Upper lobe of right lung (tissue), 1 donor: ENCODE results near the gene NDC1. TPM values are rescaled to one million over a fixed set of nuclear protein-coding genes. Genes with fewer than 3 reads are reported as not detected.

ENCODE experiments used
- ATAC-seq: fragments of 200-7000 bp; cut with Tn5 transposase; one replicate; pipeline ENCODE4 v1.9.1; 2020; ENCODE audit warnings: mild to moderate bottlenecking, moderate library complexity
- DNase-seq: peaks from one replicate; pipeline ENCODE4 v3.0.0-alpha.2; 2020
- H3K27ac ChIP-seq: fragments of 200-600 bp; one replicate; pipeline ENCODE4 v1.8.0; 2022
- H3K27me3 ChIP-seq: fragments of 200-600 bp; one replicate; pipeline ENCODE4 v1.8.0; 2022; ENCODE audit warnings: mild to moderate bottlenecking
- H3K36me3 ChIP-seq: fragments of 200-600 bp; one replicate; pipeline ENCODE4 v1.8.0; 2022
- H3K4me1 ChIP-seq: fragments of 200-600 bp; one replicate; pipeline ENCODE4 v1.8.0; 2022
- H3K4me3 ChIP-seq: fragments of 200-600 bp; one replicate; pipeline ENCODE4 v1.8.0; 2022; ENCODE audit warnings: mild to moderate bottlenecking
- H3K9me3 ChIP-seq: fragments of 200-600 bp; one replicate; pipeline ENCODE4 v1.8.0; 2022
- CTCF ChIP-seq: fragments of 200-600 bp; IDR thresholded peaks from one replicate; pipeline ENCODE4 v1.8.0; 2022; ENCODE audit warnings: antibody characterized with exemption
- intact Hi-C: fragments of 100-400 bp; cut with DNase I; formaldehyde crosslinking; loops from one replicate; pipeline ENCODE4 v1.11.0; 2022
- total RNA-seq: library from RNA; stranded (reverse); fragmentation: NEBNext Ultra II Directional; extraction: Animal tissue kit (Norgen Biotek cat#: 25700); gene quantifications from one replicate; pipeline ENCODE4 v1.2.1, GENCODE V29; 2021
- donor health status: DM: no; HTN: yes; CAD: no; lungs with severe emphysema.

The NDC1 gene
- total RNA-seq, 1 donor from 2014 or later = 7.7 TPM

- intact Hi-C loops = no loop called here
- no peak overlapping the region for H3K4me3 ChIP-seq
- DNase-seq (no peak), ATAC-seq (no peak)
- peaks cover 42% of the 10 kb centered on the region for H3K27me3 ChIP-seq
- no peaks in the 10 kb centered on the region for H3K9me3 ChIP-seq
- H3K36me3 ChIP-seq = no peaks in the 10 kb centered on the region
- H3K4me1 ChIP-seq = peaks cover 12% of the 10 kb centered on the region
- no peak for TF ChIP-seq CTCF
- H3K27ac ChIP-seq = no peak overlapping the region
These were observed 101.8 kb downstream of the NDC1 start for GRCh38 chr1:53736290-53736689.

GRCh38 chr1:53735681-53736080 is 102.4 kb downstream of the NDC1 start:
- ATAC-seq (no peak), DNase-seq (no peak)
- intact Hi-C loops = no loop called here
- Histone ChIP-seq H3K4me1 (peaks cover 12% of the 10 kb centered on the region), H3K36me3 (no peaks in the 10 kb centered on the region), H3K9me3 (no peaks in the 10 kb centered on the region), H3K27ac (no peak overlapping the region), H3K27me3 (peaks cover 42% of the 10 kb centered on the region), H3K4me3 (no peak overlapping the region)
- no peak for TF ChIP-seq CTCF

- TF ChIP-seq CTCF = no peak
- peaks cover 38% of the 10 kb centered on the region for H3K27me3 ChIP-seq
- intact Hi-C loops = no loop called here
- no peak for DNase-seq
- ATAC-seq = no peak
- peaks cover 12% of the 10 kb centered on the region for H3K4me1 ChIP-seq
- H3K4me3 ChIP-seq = no peak overlapping the region
- H3K36me3 ChIP-seq = no peaks in the 10 kb centered on the region
- H3K9me3 ChIP-seq = no peaks in the 10 kb centered on the region
- H3K27ac ChIP-seq = no peak overlapping the region
These were observed 102.8 kb downstream of the NDC1 start for GRCh38 chr1:53735261-53735660.

GRCh38 chr1:53734650-53735211 is 103.4 kb downstream of the NDC1 start:
- DNase-seq = no peak
- Histone ChIP-seq H3K27ac (no peak overlapping the region), H3K36me3 (no peaks in the 10 kb centered on the region), H3K4me1 (peaks cover 12% of the 10 kb centered on the region), H3K4me3 (no peak overlapping the region), H3K27me3 (peaks cover 32% of the 10 kb centered on the region), H3K9me3 (no peaks in the 10 kb centered on the region)
- no peak for ATAC-seq
- intact Hi-C loops = no loop called here
- no peak for TF ChIP-seq CTCF

- Histone ChIP-seq H3K9me3 (no peaks in the 10 kb centered on the region), H3K27ac (no peak overlapping the region), H3K27me3 (peaks cover 26% of the 10 kb centered on the region), H3K4me3 (no peak overlapping the region), H3K36me3 (no peaks in the 10 kb centered on the region), H3K4me1 (peaks cover 12% of the 10 kb centered on the region)
- ATAC-seq (no peak), DNase-seq (no peak)
- intact Hi-C loops = no loop called here
- TF ChIP-seq CTCF = no peak
These were observed 104.0 kb downstream of the NDC1 start for GRCh38 chr1:53733975-53734649.
